Neural cell (in vitro differentiated cells): ENCODE data around the gene SHB. TPM values are rescaled to one million over a fixed set of nuclear protein-coding genes. Genes with fewer than 3 reads are reported as not detected.

Experiments
- H2AFZ ChIP-seq: fragments of 200-600, 300-800 bp; sonication (generic), shearing (Covaris generic); 2 replicates; pipeline ENCODE4 v1.6.0; 2014; ENCODE audit warnings: low read depth, mild to moderate bottlenecking, antibody characterized with exemption, low read length, moderate library complexity
- H3F3A ChIP-seq: fragments of 200-600 bp; shearing (Covaris generic); 2 replicates; pipeline ENCODE4 v1.6.1; 2016; ENCODE audit warnings: mild to moderate bottlenecking, moderate library complexity, mixed read lengths, antibody characterized with exemption, low read length; ENCODE audit not compliant: insufficient read depth, poor library complexity, severe bottlenecking
- H3K27ac ChIP-seq: fragments of 200-600, 300-800 bp; sonication (generic), shearing (Covaris generic); 2 replicates; pipeline ENCODE4 v1.5.1; 2014; ENCODE audit warnings: mild to moderate bottlenecking, low read length, moderate library complexity
- H3K27me3 ChIP-seq: fragments of 300-800, 200-600 bp; sonication (generic), shearing (Covaris generic); 2 replicates; pipeline ENCODE4 v1.6.0; 2014; ENCODE audit warnings: mild to moderate bottlenecking, low read depth, low read length, moderate library complexity; ENCODE audit not compliant: insufficient read depth
- H3K36me3 ChIP-seq: fragments of 300-800, 200-600 bp; sonication (generic), shearing (Covaris generic); 2 replicates; pipeline ENCODE4 v1.5.1; 2014; ENCODE audit warnings: mild to moderate bottlenecking, antibody characterized with exemption, low read length, moderate library complexity; ENCODE audit not compliant: insufficient read depth
- H3K4me2 ChIP-seq: fragments of 300-800, 200-600 bp; sonication (generic), shearing (Covaris generic); 2 replicates; pipeline ENCODE4 v1.6.0; 2014; ENCODE audit warnings: mild to moderate bottlenecking, low read length
- H3K4me3 ChIP-seq: fragments of 300-800, 200-600 bp; sonication (generic), shearing (Covaris generic); 2 replicates; pipeline ENCODE4 v1.5.1; 2014; ENCODE audit warnings: mild to moderate bottlenecking, low read length, moderate library complexity
- H3K79me2 ChIP-seq: fragments of 200-600 bp; shearing (Covaris generic); replicated peaks from 2 replicates; pipeline ENCODE4 v1.6.0; 2014; ENCODE audit warnings: mild to moderate bottlenecking, low read length, moderate library complexity; ENCODE audit not compliant: insufficient read depth
- H3K9ac ChIP-seq: fragments of 300-800, 200-600 bp; sonication (generic), shearing (Covaris generic); 2 replicates; pipeline ENCODE4 v1.6.1; 2016; ENCODE audit warnings: mild to moderate bottlenecking, low read length, mixed read lengths
- H3K9me2 ChIP-seq: fragments of 200-600 bp; shearing (Covaris generic); 2 replicates; pipeline ENCODE4 v1.6.1; 2016; ENCODE audit warnings: mild to moderate bottlenecking, low read length, mixed read lengths; ENCODE audit not compliant: insufficient read depth
- H3K9me3 ChIP-seq: fragments of 200-600, 300-800 bp; sonication (generic), shearing (Covaris generic); 2 replicates; pipeline ENCODE4 v1.6.1; 2016; ENCODE audit warnings: mild to moderate bottlenecking, mixed run types, low read length, moderate library complexity, mixed read lengths
- H4K20me1 ChIP-seq: fragments of 200-600 bp; shearing (Covaris generic); 2 replicates; pipeline ENCODE4 v1.6.1; 2016; ENCODE audit warnings: mild to moderate bottlenecking, mixed run types; ENCODE audit not compliant: insufficient read depth
- CTCF ChIP-seq: fragments of 450-650 bp; IDR thresholded peaks from 2 replicates; pipeline ENCODE4 v1.5.1; 2014; ENCODE audit warnings: antibody characterized with exemption, mild to moderate bottlenecking, moderate library complexity; ENCODE audit not compliant: poor library complexity, severe bottlenecking
- EP300 ChIP-seq: fragments of 450-650 bp; conservative IDR thresholded peaks from 2 replicates; pipeline ENCODE4 v1.6.1; 2014; ENCODE audit warnings: antibody characterized with exemption, mild to moderate bottlenecking, moderate library complexity; ENCODE audit not compliant: poor library complexity, severe bottlenecking
- EZH2 ChIP-seq: fragments of 200-600, 300-800 bp; shearing (Covaris generic), sonication (generic); IDR thresholded peaks from 2 replicates; pipeline ENCODE4 v1.6.1; 2014; ENCODE audit warnings: antibody characterized with exemption, low read length, borderline replicate concordance, mild to moderate bottlenecking; ENCODE audit not compliant: insufficient read depth, poor library complexity, severe bottlenecking
- MXI1 ChIP-seq: fragments of 450-650 bp; conservative IDR thresholded peaks from 2 replicates; pipeline ENCODE4 v1.6.1; 2014; ENCODE audit warnings: antibody characterized with exemption, mild to moderate bottlenecking; ENCODE audit not compliant: poor library complexity, severe bottlenecking
- POLR2AphosphoS5 ChIP-seq: IDR thresholded peaks from 2 replicates; pipeline ENCODE4 v1.6.1; 2012
- RAD21 ChIP-seq: fragments of 450-650 bp; conservative IDR thresholded peaks from 2 replicates; pipeline ENCODE4 v1.6.1; 2014; ENCODE audit warnings: antibody characterized with exemption, mild to moderate bottlenecking, moderate library complexity
- REST ChIP-seq: IDR thresholded peaks from 2 replicates; pipeline ENCODE4 v1.6.1; 2012; ENCODE audit warnings: borderline replicate concordance
- SMC3 ChIP-seq: fragments of 450-650 bp; conservative IDR thresholded peaks from 2 replicates; pipeline ENCODE4 v1.6.1; 2014; ENCODE audit warnings: antibody characterized with exemption, mild to moderate bottlenecking, moderate library complexity; ENCODE audit not compliant: poor library complexity
- TAF1 ChIP-seq: IDR thresholded peaks from 2 replicates; pipeline ENCODE4 v1.6.1; 2012; ENCODE audit warnings: low read depth
- polyA plus RNA-seq: library from polyadenylated mRNA; depleted of rRNA; stranded (reverse); fragments of >200 nt; gene quantifications from 2 replicates; pipeline ENCODE4 v1.2.3, GENCODE V29; 2014

Gene SHB
- polyA plus RNA-seq, 1 donor from 2014 or later: 17.5 TPM

- Histone ChIP-seq H3K27me3 (no peaks in the 10 kb centered on the region), H3K79me2 (peaks cover 88% of the 10 kb centered on the region), H3K4me2 (no peak overlapping the region), H3K27ac (no peak overlapping the region), H4K20me1 (no peaks in the 10 kb centered on the region), H2AFZ (no peak overlapping the region), H3K9me2 (no peaks in the 10 kb centered on the region), H3K9ac (no peak overlapping the region), H3K36me3 (no peaks in the 10 kb centered on the region), H3F3A (no peaks in the 10 kb centered on the region), H3K4me3 (no peak overlapping the region), H3K9me3 (no peaks in the 10 kb centered on the region)
- no peak for TF ChIP-seq REST
- no peak for TF ChIP-seq CTCF
- no peak for TF ChIP-seq EZH2
- no peak for TF ChIP-seq POLR2AphosphoS5
- no peak for TF ChIP-seq SMC3
- TF ChIP-seq EP300: no peak
- TF ChIP-seq MXI1: no peak
- TF ChIP-seq RAD21: no peak
- TF ChIP-seq TAF1: no peak
Observed at GRCh38 chr9:38032266-38033110, 36.5 kb downstream of the SHB start.

DNA sequence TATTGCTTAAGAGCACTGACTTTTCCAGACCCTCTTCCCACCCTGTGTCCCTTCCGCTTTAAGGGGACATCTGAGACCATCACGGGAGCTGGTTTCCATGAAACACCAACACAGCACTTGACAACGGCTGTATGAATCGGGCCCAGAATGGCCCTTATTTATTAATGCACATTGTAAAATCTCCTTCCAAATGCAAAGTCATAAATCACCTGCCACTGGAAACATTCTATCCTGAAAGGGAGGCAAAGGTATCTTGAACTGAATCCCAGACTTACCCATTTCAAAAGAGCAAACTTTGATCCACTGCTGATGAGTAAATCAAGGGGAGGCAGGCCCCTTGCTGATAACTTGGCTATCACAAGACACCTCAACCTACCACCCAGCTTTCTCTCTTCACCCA is 37.4 kb downstream of the SHB start:
- no peaks in the 10 kb centered on the region for H3F3A ChIP-seq
- no peak overlapping the region for H3K9ac ChIP-seq
- no peaks in the 10 kb centered on the region for H4K20me1 ChIP-seq
- no peak overlapping the region for H2AFZ ChIP-seq
- no peaks in the 10 kb centered on the region for H3K36me3 ChIP-seq
- TF ChIP-seq CTCF (no peak), POLR2AphosphoS5 (no peak), MXI1 (no peak), TAF1 (no peak), EZH2 (no peak), RAD21 (no peak), SMC3 (no peak), REST (no peak), EP300 (no peak)
- H3K4me3 ChIP-seq: no peak overlapping the region
- H3K79me2 ChIP-seq: peaks cover 79% of the 10 kb centered on the region
- H3K4me2 ChIP-seq: no peak overlapping the region
- no peaks in the 10 kb centered on the region for H3K9me3 ChIP-seq
- H3K9me2 ChIP-seq: no peaks in the 10 kb centered on the region
- H3K27me3 ChIP-seq: no peaks in the 10 kb centered on the region
- H3K27ac ChIP-seq: no peak overlapping the region
